OCI-M1 (cell line): ENCODE results near the gene CHCT1.

Experiments
- DNase-seq: peaks from one replicate; lab custom pipeline; 2025; lab: John Stamatoyannopoulos, UW

CHCT1 gene

GRCh38 chr17:60442271-60443173 is 20.2 kb downstream of the CHCT1 start:
- DNase-seq, result no peak

- no peak for DNase-seq
Observed at GRCh38 chr17:60443713-60444112, 21.4 kb downstream of the CHCT1 start.

GRCh38 chr17:60445144-60445543 is 22.9 kb downstream of the CHCT1 start:
- no peak for DNase-seq

- DNase-seq, result no peak
Observed at GRCh38 chr17:60447375-60447774, 25.1 kb downstream of the CHCT1 start.

- DNase-seq, result no peak
Observed at GRCh38 chr17:60451071-60451470, 28.8 kb downstream of the CHCT1 start.

GRCh38 chr17:60451965-60452364 is 29.7 kb downstream of the CHCT1 start:
- no peak for DNase-seq

GRCh38 chr17:60455378-60455777 is 33.1 kb downstream of the CHCT1 start:
- no peak for DNase-seq

GRCh38 chr17:60457148-60457547 is 34.9 kb downstream of the CHCT1 start:
- DNase-seq, result no peak

- no peak for DNase-seq
Observed at GRCh38 chr17:60461584-60461983, 39.3 kb downstream of the CHCT1 start.

GRCh38 chr17:60463157-60463835 is 41.0 kb downstream of the CHCT1 start:
- DNase-seq, result no peak

- no peak for DNase-seq
Observed at GRCh38 chr17:60464343-60464742, 42.1 kb downstream of the CHCT1 start.

GRCh38 chr17:60468371-60468770 is 46.1 kb downstream of the CHCT1 start:
- no peak for DNase-seq

- no peak for DNase-seq
Observed at GRCh38 chr17:60471451-60471850, 49.2 kb downstream of the CHCT1 start.

GRCh38 chr17:60472449-60472848 is 50.2 kb downstream of the CHCT1 start:
- DNase-seq, result no peak

GRCh38 chr17:60473788-60474187 is 51.5 kb downstream of the CHCT1 start:
- DNase-seq, result no peak
